IMR-90 (cell line): Measurements from ENCODE around the gene NDST3. TPM values are rescaled to one million over a fixed set of nuclear protein-coding genes. Genes with fewer than 3 reads are reported as not detected.

ENCODE experiments used
- ATAC-seq: fragments of 200-7000 bp; cut with Tn5 transposase; 2 replicates; pipeline ENCODE4 v1.9.1; 2020; ENCODE audit warnings: low read depth, mild to moderate bottlenecking, moderate library complexity
- BruUV-seq: library from RNA; stranded (reverse); fragments of 400-500 nt; replicated peaks from 2 replicates; lab custom pipeline; 2021; lab: Mats Ljungman, UMichigan
- CTCF ChIA-PET: fragments of 300-600 bp; formaldehyde crosslinking; extraction: SDS; loops from one replicate; lab custom pipeline; 2021; ENCODE audit warnings: antibody characterized with exemption; lab: Yijun Ruan, JAX
- POLR2A ChIA-PET: fragments of 300-600 bp; sonication (Branson Sonifier 250); formaldehyde crosslinking; loops from one replicate; lab custom pipeline; 2022; ENCODE audit warnings: antibody characterized with exemption; ENCODE audit not compliant: unreplicated experiment; lab: Charles Lee
- DNase-seq: peaks from one replicate; pipeline ENCODE4 v3.0.0; 2013
- H2AFZ ChIP-seq: replicated peaks from 2 replicates; pipeline ENCODE3; 2013; ENCODE audit warnings: low read length, mild to moderate bottlenecking; ENCODE audit not compliant: poor library complexity
- H2AK5ac ChIP-seq: 2 replicates; pipeline ENCODE4 v1.6.1; 2013; ENCODE audit warnings: low read depth, low read length, inconsistent platforms
- H2AK9ac ChIP-seq: replicated peaks from 2 replicates; pipeline ENCODE3; 2013; ENCODE audit warnings: mild to moderate bottlenecking, low read depth, low read length, moderate library complexity; ENCODE audit not compliant: poor library complexity
- H2BK120ac ChIP-seq: 2 replicates; pipeline ENCODE4 v1.6.1; 2013; ENCODE audit warnings: low read depth, low read length, inconsistent platforms
- H2BK15ac ChIP-seq: 3 replicates; pipeline ENCODE4 v1.6.1; 2013; ENCODE audit warnings: low read depth, low read length, inconsistent platforms
- H2BK20ac ChIP-seq: 2 replicates; pipeline ENCODE4 v1.6.1; 2013; ENCODE audit warnings: low read depth, mild to moderate bottlenecking, inconsistent platforms, low read length, moderate library complexity
- H2BK5ac ChIP-seq: 2 replicates; pipeline ENCODE4 v1.6.1; 2013; ENCODE audit warnings: mild to moderate bottlenecking, low read depth, low read length, inconsistent platforms; ENCODE audit not compliant: poor library complexity, severe bottlenecking
- H3K14ac ChIP-seq: replicated peaks from 2 replicates; pipeline ENCODE4 v1.6.1; 2013; ENCODE audit warnings: low read depth, low read length, inconsistent platforms
- H3K18ac ChIP-seq: 2 replicates; pipeline ENCODE4 v1.6.1; 2013; ENCODE audit warnings: low read depth, low read length, control low read depth
- H3K23ac ChIP-seq: 2 replicates; pipeline ENCODE4 v1.6.1; 2013; ENCODE audit warnings: low read depth, low read length, inconsistent platforms
- H3K27ac ChIP-seq: 2 replicates; pipeline ENCODE4 v1.5.1; 2013; ENCODE audit warnings: mild to moderate bottlenecking, control low read depth, low read length; ENCODE audit not compliant: insufficient read depth
- H3K27me3 ChIP-seq: 2 replicates; pipeline ENCODE4 v1.6.1; 2013; ENCODE audit warnings: low read length; ENCODE audit not compliant: control insufficient read depth, insufficient read depth
- H3K36me3 ChIP-seq: 2 replicates; pipeline ENCODE4 v1.6.1; 2013; ENCODE audit warnings: low read length, mixed read lengths; ENCODE audit not compliant: control insufficient read depth, insufficient read depth
- H3K4ac ChIP-seq: 2 replicates; pipeline ENCODE4 v1.6.1; 2013; ENCODE audit warnings: low read depth, low read length, inconsistent platforms
- H3K4me1 ChIP-seq: 2 replicates; pipeline ENCODE4 v1.6.1; 2013; ENCODE audit warnings: low read length, mixed read lengths; ENCODE audit not compliant: control insufficient read depth, insufficient read depth
- H3K4me2 ChIP-seq: 2 replicates; pipeline ENCODE4 v1.6.1; 2013; ENCODE audit warnings: low read depth, mild to moderate bottlenecking, control low read depth, low read length, moderate library complexity
- H3K4me3 ChIP-seq: 2 replicates; pipeline ENCODE4 v1.5.1; 2013; ENCODE audit warnings: low read depth, mild to moderate bottlenecking, control low read depth, low read length, moderate library complexity; ENCODE audit not compliant: insufficient read depth
- H3K56ac ChIP-seq: 2 replicates; pipeline ENCODE4 v1.6.1; 2013; ENCODE audit warnings: low read length, inconsistent platforms; ENCODE audit not compliant: insufficient read depth; ENCODE audit errors: extremely low read depth
- H3K79me1 ChIP-seq, 2 experiments: 2 replicates each; pipeline ENCODE4 v1.6.1; 2013; ENCODE audit warnings: low read length in 2 of 2, inconsistent platforms in 1 of 2, low read depth in 1 of 2
- H3K9ac ChIP-seq: 2 replicates; pipeline ENCODE4 v1.6.1; 2013; ENCODE audit warnings: low read depth, low read length, control low read depth
- H3K9me1 ChIP-seq: 2 replicates; pipeline ENCODE4 v1.6.1; 2013; ENCODE audit warnings: low read length, inconsistent platforms; ENCODE audit not compliant: insufficient read depth
- H3K9me3 ChIP-seq: 2 replicates; pipeline ENCODE4 v1.6.1; 2013; ENCODE audit warnings: low read length; ENCODE audit not compliant: control insufficient read depth, insufficient read depth
- H4K20me1 ChIP-seq: 2 replicates; pipeline ENCODE4 v1.6.1; 2013; ENCODE audit warnings: low read length, inconsistent platforms; ENCODE audit not compliant: insufficient read depth
- H4K5ac ChIP-seq: 2 replicates; pipeline ENCODE4 v1.6.1; 2013; ENCODE audit warnings: mild to moderate bottlenecking, low read depth, low read length, control low read depth
- H4K8ac ChIP-seq, 2 experiments: 2 replicates each; pipeline ENCODE4 v1.6.1; 2013; ENCODE audit warnings: low read depth in 2 of 2, low read length in 2 of 2, control low read depth in 1 of 2, inconsistent platforms in 1 of 2
- H4K91ac ChIP-seq: 2 replicates; pipeline ENCODE4 v1.6.1; 2013; ENCODE audit warnings: low read depth, low read length, inconsistent platforms; ENCODE audit not compliant: insufficient read depth
- BHLHE40 ChIP-seq: fragments of 150-350 bp; IDR thresholded peaks from 2 replicates; pipeline ENCODE4 v1.6.1; 2016; ENCODE audit warnings: mild to moderate bottlenecking, low read depth, low read length
- CEBPB ChIP-seq: IDR thresholded peaks from 2 replicates; pipeline ENCODE4 v1.6.1; 2012; ENCODE audit warnings: low read depth, low read length, improper control_type of control experiment
- CHD1 ChIP-seq: IDR thresholded peaks from 2 replicates; pipeline ENCODE4 v1.6.1; 2012; ENCODE audit warnings: low read depth, low read length, improper control_type of control experiment
- ELK1 ChIP-seq: fragments of 150-350 bp; IDR thresholded peaks from 2 replicates; pipeline ENCODE4 v1.6.1; 2016; ENCODE audit warnings: low read depth, mild to moderate bottlenecking, low read length, moderate library complexity, borderline replicate concordance
- MAFK ChIP-seq: IDR thresholded peaks from 2 replicates; pipeline ENCODE4 v1.6.1; 2012; ENCODE audit warnings: low read depth, low read length, improper control_type of control experiment
- MAZ ChIP-seq: IDR thresholded peaks from 2 replicates; pipeline ENCODE4 v1.6.1; 2012; ENCODE audit warnings: low read depth, mild to moderate bottlenecking, low read length, improper control_type of control experiment, moderate library complexity, borderline replicate concordance
- MXI1 ChIP-seq: IDR thresholded peaks from 2 replicates; pipeline ENCODE4 v1.6.1; 2012; ENCODE audit warnings: low read depth, mild to moderate bottlenecking, low read length, moderate library complexity, borderline replicate concordance
- NFE2L2 ChIP-seq: fragments of 150-350 bp; IDR thresholded peaks from 2 replicates; pipeline ENCODE4 v1.6.1; 2016; ENCODE audit warnings: low read depth, mild to moderate bottlenecking, low read length
- POLR2A ChIP-seq: IDR thresholded peaks from 2 replicates; pipeline ENCODE4 v1.6.1; 2012; ENCODE audit warnings: mild to moderate bottlenecking, low read depth, low read length
- RAD21 ChIP-seq: IDR thresholded peaks from 2 replicates; pipeline ENCODE4 v1.6.1; 2012; ENCODE audit warnings: low read length, improper control_type of control experiment
- RFX5 ChIP-seq: IDR thresholded peaks from 2 replicates; pipeline ENCODE4 v1.8.0; 2012; ENCODE audit warnings: low read depth, mild to moderate bottlenecking, low read length, moderate library complexity
- SMC3 ChIP-seq: fragments of 150-350 bp; IDR thresholded peaks from 2 replicates; pipeline ENCODE4 v1.6.1; 2016; ENCODE audit warnings: low read depth, mild to moderate bottlenecking, antibody characterized with exemption, low read length, moderate library complexity
- WGBS, 2 experiments: methylation state at CpG; one replicate each; pipeline versions ENCODE4 v1.1.5 to v1.1.7; 2013; ENCODE audit warnings: missing lambda C conversion rate in 2 of 2; ENCODE audit not compliant: insufficient read length in 1 of 2; ENCODE audit errors: extremely low coverage in 2 of 2; 5-methylcytosine and 5-hydroxymethylcytosine counted together
- dilution Hi-C: fragments of 300-500 bp; cut with HindIII; formaldehyde crosslinking; loops from one replicate; pipeline ENCODE4 v1.14.3; 2018; ENCODE audit warnings: low sequenced_read_pairs; ENCODE audit not compliant: unreplicated experiment
- in situ Hi-C: fragments of 300-500 bp; cut with MboI; formaldehyde crosslinking; loops from 3 replicates; pipeline ENCODE4 v1.14.3; 2019; ENCODE audit warnings: low sequenced_read_pairs, inconsistent platforms, mixed read lengths
- intact Hi-C: fragments of 100-400 bp; cut with micrococcal nuclease; formaldehyde crosslinking; loops from 2 replicates; pipeline ENCODE4 v1.10.0; 2022
- polyA plus RNA-seq, 3 experiments: library from polyadenylated mRNA; depleted of rRNA; stranded (reverse); fragments of >200 nt; gene quantifications; 2 replicates each; pipeline ENCODE4 v1.2.3, GENCODE V29; 2012; ENCODE audit warnings: low replicate concordance in 1 of 3
- total RNA-seq: library from RNA; depleted of rRNA; stranded (reverse); fragments of >200 nt; gene quantifications from 2 replicates; pipeline ENCODE4 v1.2.3, GENCODE V29; 2012
- TF ChIP-seq, protein P1 (sequence below): fragments of 150-350 bp; IDR thresholded peaks from 2 replicates; pipeline ENCODE4 v1.6.1; 2017; ENCODE audit warnings: mild to moderate bottlenecking, antibody characterized with exemption, low read length, low read depth
- TF ChIP-seq, protein P2 (sequence below): conservative IDR thresholded peaks from 2 replicates; pipeline ENCODE4 v1.5.1; 2012; ENCODE audit warnings: mild to moderate bottlenecking, low read depth, low read length, improper control_type of control experiment

Gene NDST3
- total and polyA plus RNA-seq, 2 of the 4 experiments (the other 2 are of a cell fraction): 0.10 to 0.18 TPM

DNA sequence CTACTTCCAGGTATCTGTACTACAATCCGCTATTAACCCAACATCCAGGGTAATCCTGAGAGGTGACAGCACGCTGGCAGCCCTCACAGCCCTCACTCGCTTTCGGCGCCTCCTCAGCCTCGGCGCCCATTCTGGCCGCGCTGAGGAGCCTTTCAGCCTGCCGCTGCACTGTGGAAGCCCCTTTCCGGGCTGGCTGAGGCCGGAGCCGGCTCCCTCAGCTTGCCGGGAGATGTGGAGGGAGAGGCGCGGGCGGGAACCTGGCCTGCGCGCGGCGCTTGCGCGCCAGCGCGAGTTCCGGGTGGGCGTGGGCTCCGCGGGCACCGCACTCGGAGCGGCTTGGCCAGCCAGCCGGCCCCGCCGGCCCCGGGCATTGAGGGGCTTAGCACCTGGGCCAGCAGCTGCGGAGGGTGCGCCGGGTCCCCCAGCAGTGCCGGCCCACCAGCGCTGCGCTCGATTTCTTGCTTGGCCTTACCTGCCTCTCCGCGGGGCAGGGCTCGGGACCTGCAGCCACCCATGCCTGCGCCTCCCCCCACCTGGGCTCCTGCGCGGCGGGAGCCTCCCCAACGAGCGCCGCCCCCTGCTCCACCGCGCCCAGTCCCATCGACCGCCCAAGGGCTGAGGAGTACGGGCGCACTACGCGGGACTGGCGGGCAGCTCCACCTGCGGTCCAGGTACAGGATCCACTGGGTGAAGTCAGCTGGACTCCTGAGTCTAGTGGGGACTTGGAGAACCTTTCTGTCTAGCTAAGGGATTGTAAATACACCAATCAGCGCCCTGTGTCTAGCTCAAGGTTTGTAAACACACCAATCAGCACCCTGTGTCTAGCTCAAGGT, 231.2 kb downstream of the NDST3 start:
- CTCF ChIA-PET: no interaction called here
- TF ChIP-seq ELK1: no peak
- no peak for TF ChIP-seq MAZ
- TF ChIP-seq, protein P1, sequence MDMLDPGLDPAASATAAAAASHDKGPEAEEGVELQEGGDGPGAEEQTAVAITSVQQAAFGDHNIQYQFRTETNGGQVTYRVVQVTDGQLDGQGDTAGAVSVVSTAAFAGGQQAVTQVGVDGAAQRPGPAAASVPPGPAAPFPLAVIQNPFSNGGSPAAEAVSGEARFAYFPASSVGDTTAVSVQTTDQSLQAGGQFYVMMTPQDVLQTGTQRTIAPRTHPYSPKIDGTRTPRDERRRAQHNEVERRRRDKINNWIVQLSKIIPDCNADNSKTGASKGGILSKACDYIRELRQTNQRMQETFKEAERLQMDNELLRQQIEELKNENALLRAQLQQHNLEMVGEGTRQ: no peak
- no peak for TF ChIP-seq MAFK
- TF ChIP-seq BHLHE40: no peak
- TF ChIP-seq SMC3: no peak
- TF ChIP-seq RFX5: no peak
- TF ChIP-seq, protein P2, sequence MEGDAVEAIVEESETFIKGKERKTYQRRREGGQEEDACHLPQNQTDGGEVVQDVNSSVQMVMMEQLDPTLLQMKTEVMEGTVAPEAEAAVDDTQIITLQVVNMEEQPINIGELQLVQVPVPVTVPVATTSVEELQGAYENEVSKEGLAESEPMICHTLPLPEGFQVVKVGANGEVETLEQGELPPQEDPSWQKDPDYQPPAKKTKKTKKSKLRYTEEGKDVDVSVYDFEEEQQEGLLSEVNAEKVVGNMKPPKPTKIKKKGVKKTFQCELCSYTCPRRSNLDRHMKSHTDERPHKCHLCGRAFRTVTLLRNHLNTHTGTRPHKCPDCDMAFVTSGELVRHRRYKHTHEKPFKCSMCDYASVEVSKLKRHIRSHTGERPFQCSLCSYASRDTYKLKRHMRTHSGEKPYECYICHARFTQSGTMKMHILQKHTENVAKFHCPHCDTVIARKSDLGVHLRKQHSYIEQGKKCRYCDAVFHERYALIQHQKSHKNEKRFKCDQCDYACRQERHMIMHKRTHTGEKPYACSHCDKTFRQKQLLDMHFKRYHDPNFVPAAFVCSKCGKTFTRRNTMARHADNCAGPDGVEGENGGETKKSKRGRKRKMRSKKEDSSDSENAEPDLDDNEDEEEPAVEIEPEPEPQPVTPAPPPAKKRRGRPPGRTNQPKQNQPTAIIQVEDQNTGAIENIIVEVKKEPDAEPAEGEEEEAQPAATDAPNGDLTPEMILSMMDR: no peak
- TF ChIP-seq RAD21: no peak
- no peak for TF ChIP-seq CHD1
- TF ChIP-seq NFE2L2: no peak
- no peak for TF ChIP-seq MXI1
- no peak for TF ChIP-seq POLR2A
- TF ChIP-seq CEBPB: no peak

More for the DNA sequence above, 231.2 kb downstream of the NDST3 start:
- Histone ChIP-seq H3K4ac (peak overlapping the region; percentile 64; the same call in 1 of the 2 replicates), H3K56ac (no peak overlapping the region), H2BK5ac (no peak overlapping the region), H3K23ac (no peak overlapping the region), H3K9me1 (no peaks in the 10 kb centered on the region), H3K9ac (no peak overlapping the region; the same call in 1 of the 2 replicates), H4K91ac (no peak overlapping the region), H3K4me2 (peak overlapping the region; percentile 76), H3K9me3 (no peaks in the 10 kb centered on the region), H2AK9ac (no peak overlapping the region), H3K79me1 (no peaks in the 10 kb centered on the region), H2AK5ac (no peak overlapping the region), H3K4me1 (no peaks in the 10 kb centered on the region), H2BK120ac (no peak overlapping the region), H4K5ac (peak overlapping the region; percentile 68; the same call in 1 of the 2 replicates), H2AFZ (peak overlapping the region; percentile 80), H4K20me1 (no peaks in the 10 kb centered on the region), H3K27ac (no peak overlapping the region; the same call in 1 of the 2 replicates), H3K4me3 (peak overlapping the region; percentile 53), H2BK20ac (no peak overlapping the region), H3K27me3 (no peaks in the 10 kb centered on the region), H3K14ac (no peak overlapping the region; the same call in 1 of the 2 replicates), H3K18ac (peak overlapping the region; percentile 8; the same call in 1 of the 2 replicates), H4K8ac (peak overlapping the region; percentile 56 to 64; a peak in 2 of 4 replicates), H3K36me3 (no peaks in the 10 kb centered on the region), H2BK15ac (no peak overlapping the region)
- intact Hi-C loops: no loop called here
- dilution Hi-C loops: no loop called here
- ATAC-seq (peak; percentile 72), DNase-seq (no peak)
- in situ Hi-C loops: loop anchor here (10.0 to 25.0 kb wide), 2 partner anchors 903 to 1131 kb away; no protein-coding TSS in a partner anchor
- BruUV-seq: no TSS peak
- 11% methylated on average over 13 of the region's 64 CpGs; no CpG with 5 or more reads in 1 of the 2 experiments for WGBS, 2 experiments
- POLR2A ChIA-PET: no interaction called here
